Endothelial cell of umbilical vein (primary cell): Measurements from ENCODE around the gene SHISA2. TPM values are rescaled to one million over a fixed set of nuclear protein-coding genes. Genes with fewer than 3 reads are reported as not detected.

Experiments
- BruUV-seq: library from RNA; stranded (reverse); fragments of 400-500 nt; replicated peaks from 2 replicates; lab custom pipeline; 2021; lab: Mats Ljungman, UMichigan
- CTCF ChIA-PET: fragments of 300-600, 350-600 bp; sonication (Branson Sonifier 250); formaldehyde crosslinking; loops from one replicate; lab custom pipeline; 2021; ENCODE audit warnings: antibody characterized with exemption, inconsistent platforms; lab: Charles Lee
- POLR2A ChIA-PET: fragments of 300-600, 350-600 bp; sonication (Branson Sonifier 250); formaldehyde crosslinking; loops from one replicate; lab custom pipeline; 2021; ENCODE audit warnings: antibody characterized with exemption, inconsistent platforms; lab: Charles Lee
- DNase-seq: peaks from one replicate; pipeline ENCODE4 v3.0.0-alpha.2; 2011; ENCODE audit warnings: low read depth, low spot score
- FAIRE-seq: peaks from 2 replicates; lab custom pipeline; 2011; peaks lifted over from hg19 to GRCh38; lab: Jason Lieb, UNC
- H2AFZ ChIP-seq: 2 replicates; pipeline ENCODE4 v1.6.0; 2012; ENCODE audit warnings: low read depth, low read length, control low read depth, inconsistent platforms
- H3K27ac ChIP-seq: 2 replicates; pipeline ENCODE4 v1.5.1; 2011; ENCODE audit warnings: low read depth, mild to moderate bottlenecking, control low read depth, low read length, moderate library complexity; ENCODE audit not compliant: insufficient read depth
- H3K27me3 ChIP-seq, 2 experiments: 2 replicates each; pipeline versions ENCODE4 v1.6.0 to v1.6.1; 2011; ENCODE audit warnings: low read length in 2 of 2, mixed read lengths in 1 of 2; ENCODE audit not compliant: control insufficient read depth in 2 of 2, insufficient read depth in 2 of 2
- H3K36me3 ChIP-seq, 2 experiments: 2 replicates in 1 of 2; 3 replicates in 1 of 2; pipeline ENCODE4 v1.5.1; 2011; ENCODE audit warnings: low read length in 2 of 2, mild to moderate bottlenecking in 1 of 2, moderate library complexity in 1 of 2; ENCODE audit not compliant: control insufficient read depth in 2 of 2, insufficient read depth in 2 of 2; ENCODE audit errors: extremely low read depth in 1 of 2
- H3K4me1 ChIP-seq: 3 replicates; pipeline ENCODE4 v1.5.1; 2011; ENCODE audit warnings: mild to moderate bottlenecking, low read length; ENCODE audit not compliant: control insufficient read depth, insufficient read depth; ENCODE audit errors: extremely low read depth
- H3K4me2 ChIP-seq: 2 replicates; pipeline ENCODE4 v1.6.1; 2011; ENCODE audit warnings: low read length, control low read depth, mixed read lengths; ENCODE audit not compliant: insufficient read depth
- H3K4me3 ChIP-seq, 3 experiments: fragments of 200-600 bp in 1 of 3; sonication (generic), shearing (Covaris generic) in 1 of 3; replicated peaks in 1 of 3; 2 replicates each; pipeline ENCODE4 v1.5.1; 2011 to 2016; ENCODE audit warnings: control low read depth in 3 of 3, low read length in 3 of 3, mild to moderate bottlenecking in 2 of 3, inconsistent platforms in 1 of 3, low read depth in 1 of 3, moderate library complexity in 1 of 3; ENCODE audit not compliant: insufficient read depth in 1 of 3
- H3K79me2 ChIP-seq: 2 replicates; pipeline ENCODE4 v1.6.0; 2012; ENCODE audit warnings: low read length, inconsistent platforms; ENCODE audit not compliant: control insufficient read depth, insufficient read depth
- H3K9ac ChIP-seq: replicated peaks from 2 replicates; pipeline ENCODE3; 2011; ENCODE audit warnings: low read length, control low read depth; ENCODE audit not compliant: insufficient read depth; ENCODE audit errors: extremely low read depth
- H3K9me1 ChIP-seq: replicated peaks from 3 replicates; pipeline ENCODE4 v1.6.0; 2011; ENCODE audit warnings: mild to moderate bottlenecking, low read length; ENCODE audit not compliant: control insufficient read depth, insufficient read depth; ENCODE audit errors: extremely low read depth
- H3K9me3 ChIP-seq: replicated peaks from 2 replicates; pipeline ENCODE4 v1.5.1; 2012; ENCODE audit warnings: low read length, inconsistent platforms; ENCODE audit not compliant: control insufficient read depth, insufficient read depth
- H4K20me1 ChIP-seq: replicated peaks from 2 replicates; pipeline ENCODE3; 2011; ENCODE audit warnings: mild to moderate bottlenecking, low read length; ENCODE audit not compliant: control insufficient read depth, insufficient read depth; ENCODE audit errors: extremely low read depth
- EZH2 ChIP-seq: IDR thresholded peaks from 2 replicates; pipeline ENCODE4 v1.6.1; 2012; ENCODE audit warnings: borderline replicate concordance, low read depth, mild to moderate bottlenecking, moderate library complexity, low read length, inconsistent platforms; ENCODE audit not compliant: severe bottlenecking
- FOS ChIP-seq: IDR thresholded peaks from 2 replicates; pipeline ENCODE4 v1.6.1; 2011; ENCODE audit warnings: mild to moderate bottlenecking, low read length, moderate library complexity, borderline replicate concordance; ENCODE audit not compliant: insufficient read depth
- GATA2 ChIP-seq: IDR thresholded peaks from 2 replicates; pipeline ENCODE4 v1.7.0; 2011; ENCODE audit warnings: low read depth, mild to moderate bottlenecking, moderate library complexity, mixed read lengths, low read length; ENCODE audit not compliant: insufficient read length, insufficient read depth
- JUN ChIP-seq: IDR thresholded peaks from 2 replicates; pipeline ENCODE4 v1.6.1; 2011; ENCODE audit warnings: borderline replicate concordance, low read depth; ENCODE audit not compliant: insufficient read length, insufficient read depth
- MYC ChIP-seq: IDR thresholded peaks from one replicate; pipeline ENCODE4 v1.6.1; 2011; ENCODE audit warnings: mild to moderate bottlenecking, low read depth, low read length
- POLR2A ChIP-seq: IDR thresholded peaks from 2 replicates; pipeline ENCODE4 v1.6.1; 2012; ENCODE audit warnings: low read depth, mild to moderate bottlenecking, control low read depth, low read length
- POLR2AphosphoS5 ChIP-seq: IDR thresholded peaks from 2 replicates; pipeline ENCODE4 v1.6.1; 2012; ENCODE audit warnings: low read depth, mild to moderate bottlenecking, control low read depth, low read length, moderate library complexity; ENCODE audit not compliant: insufficient read depth
- dilution Hi-C: fragments of 300-500 bp; cut with MboI; formaldehyde crosslinking; loops from one replicate; pipeline ENCODE4 v1.15.0; 2019; ENCODE audit warnings: low sequenced_read_pairs; ENCODE audit not compliant: extremely low pct_ligation_motif_present
- intact Hi-C: fragments of 100-400 bp; cut with micrococcal nuclease; formaldehyde crosslinking; loops from one replicate; pipeline ENCODE4 v1.10.0; 2022
- polyA plus RNA-seq, 4 experiments: library from polyadenylated mRNA; depleted of rRNA in 3 of 4; stranded (reverse) in 3 of 4; unstranded in 1 of 4; fragments of >200 nt; gene quantifications; 2 replicates each; pipeline versions ENCODE4 v1.2.1 to v1.2.3, GENCODE V29; 2011 to 2012; ENCODE audit warnings: missing spikeins in 1 of 4
- total RNA-seq: library from RNA; stranded (reverse); gene quantifications from 2 replicates; pipeline ENCODE4 v1.2.3, GENCODE V29; 2021
- TF ChIP-seq, protein P1 (sequence below): IDR thresholded peaks from 2 replicates; pipeline ENCODE4 v1.6.1; 2011; ENCODE audit not compliant: insufficient read depth, insufficient read length
- TF ChIP-seq, protein P2 (sequence below), 2 donors: IDR thresholded peaks; 1 replicate in 1 of 2; 2 replicates in 1 of 2; pipeline ENCODE4 v1.5.1; 2011; ENCODE audit warnings: low read length in 2 of 2, mild to moderate bottlenecking in 2 of 2, moderate library complexity in 2 of 2, control low read depth in 1 of 2, inconsistent platforms in 1 of 2, low read depth in 1 of 2; ENCODE audit not compliant: insufficient read depth in 1 of 2; ENCODE audit errors: extremely low read depth in 1 of 2

Gene SHISA2
- total and polyA plus RNA-seq, 2 donors (not counting 3 experiments of a cell fraction or from before 2014, with no cell fraction given) = 1.5 to 2.5 TPM

DNA sequence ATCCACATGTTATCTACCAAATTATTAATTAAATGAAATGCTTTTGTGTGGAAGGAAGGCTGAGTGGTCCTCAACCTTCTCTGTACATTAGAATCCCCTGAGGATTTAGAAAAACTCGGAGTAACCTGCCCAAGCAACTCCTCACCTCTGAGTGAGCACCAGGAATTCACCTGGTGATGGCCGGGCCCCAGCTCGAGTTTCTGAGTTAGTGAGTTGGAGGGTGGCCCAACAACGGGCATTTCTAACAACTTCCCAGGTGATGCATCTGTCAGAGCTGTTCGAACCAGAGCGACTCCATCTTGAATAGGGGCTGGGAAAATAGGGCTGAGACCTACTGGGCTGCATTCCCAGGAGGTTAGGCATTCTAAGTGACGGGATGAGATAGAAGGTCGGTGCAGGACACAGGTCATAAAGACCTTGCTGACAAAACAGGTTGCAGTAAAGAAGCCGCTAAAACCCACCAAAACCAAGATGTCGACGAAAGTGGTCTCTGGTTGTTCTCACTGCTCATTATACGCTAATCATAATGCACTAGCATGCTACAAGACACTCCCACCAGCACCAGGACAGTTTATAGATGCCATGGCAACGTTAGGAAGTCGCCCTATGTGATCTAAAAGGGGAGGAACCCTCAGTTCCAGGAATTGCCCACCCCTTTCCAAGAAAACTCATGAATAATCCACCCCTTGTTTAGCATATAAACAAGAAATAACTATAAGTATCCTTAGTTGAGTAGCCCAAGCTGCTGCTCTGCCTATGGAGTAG is 44.2 kb upstream of the SHISA2 start:
- no peaks in the 10 kb centered on the region for H4K20me1 ChIP-seq
- FAIRE-seq (no peak), DNase-seq (no peak)
- BruUV-seq = no TSS peak
- H3K9me3 ChIP-seq = no peaks in the 10 kb centered on the region
- peaks cover 0 to 5% of the 10 kb centered on the region in 2 experiments for H3K27me3 ChIP-seq
- no peaks in the 10 kb centered on the region for H3K9me1 ChIP-seq
- ChIA-PET CTCF (interaction anchor here (1.0 kb wide), 2 partner anchors 18 to 521 kb away, joined by 4 to 5 read pairs; no protein-coding TSS in a partner anchor), POLR2A (no interaction called here)
- dilution Hi-C loops = no loop called here
- no peaks in the 10 kb centered on the region for H3K4me1 ChIP-seq
- H3K79me2 ChIP-seq = no peaks in the 10 kb centered on the region
- H3K4me2 ChIP-seq = no peak overlapping the region
- intact Hi-C loops = no loop called here
- TF ChIP-seq POLR2A = no peak
- H2AFZ ChIP-seq = no peak overlapping the region
- H3K4me3 ChIP-seq = no peak overlapping the region
- H3K27ac ChIP-seq = no peak overlapping the region
- H3K9ac ChIP-seq = no peak overlapping the region
- no peaks in the 10 kb centered on the region for H3K36me3 ChIP-seq

DNA sequence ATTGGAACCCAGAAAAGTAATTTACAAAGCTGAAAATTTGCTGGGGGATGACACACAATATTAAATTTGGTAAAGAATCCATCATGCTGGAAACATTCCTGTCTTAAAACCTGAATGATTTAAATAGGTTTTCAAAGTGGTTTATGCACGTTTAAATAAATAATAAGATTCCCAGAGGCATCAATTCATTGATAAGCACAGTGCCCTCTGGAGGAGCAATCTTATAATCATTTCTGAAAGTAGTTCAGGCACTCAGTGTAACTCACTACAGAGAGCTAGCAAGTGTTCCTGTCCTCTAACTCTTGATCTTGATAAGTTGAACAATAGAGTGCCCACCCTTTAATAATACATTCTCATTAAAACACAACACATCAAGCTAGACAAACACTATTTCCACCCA is 43.5 kb upstream of the SHISA2 start:
- H3K79me2 ChIP-seq = no peaks in the 10 kb centered on the region
- H3K4me3 ChIP-seq = no peak overlapping the region
- no peaks in the 10 kb centered on the region for H3K9me3 ChIP-seq
- H3K27me3 ChIP-seq = peaks cover 0 to 5% of the 10 kb centered on the region in 2 experiments
- no peaks in the 10 kb centered on the region for H4K20me1 ChIP-seq
- intact Hi-C loops = no loop called here
- DNase-seq (no peak), FAIRE-seq (no peak)
- H3K4me2 ChIP-seq = no peak overlapping the region
- ChIA-PET CTCF (interaction anchor here (1.0 kb wide), 2 partner anchors 19 to 521 kb away, joined by 4 to 5 read pairs; no protein-coding TSS in a partner anchor), POLR2A (no interaction called here)
- no TSS peak for BruUV-seq
- no peak overlapping the region for H3K27ac ChIP-seq
- no peaks in the 10 kb centered on the region for H3K9me1 ChIP-seq
- H3K36me3 ChIP-seq = no peaks in the 10 kb centered on the region
- H3K9ac ChIP-seq = no peak overlapping the region
- H3K4me1 ChIP-seq = no peaks in the 10 kb centered on the region
- dilution Hi-C loops = no loop called here
- TF ChIP-seq EZH2 = no peak
- TF ChIP-seq, protein P1, sequence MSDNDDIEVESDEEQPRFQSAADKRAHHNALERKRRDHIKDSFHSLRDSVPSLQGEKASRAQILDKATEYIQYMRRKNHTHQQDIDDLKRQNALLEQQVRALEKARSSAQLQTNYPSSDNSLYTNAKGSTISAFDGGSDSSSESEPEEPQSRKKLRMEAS = no peak
- TF ChIP-seq, protein P2, sequence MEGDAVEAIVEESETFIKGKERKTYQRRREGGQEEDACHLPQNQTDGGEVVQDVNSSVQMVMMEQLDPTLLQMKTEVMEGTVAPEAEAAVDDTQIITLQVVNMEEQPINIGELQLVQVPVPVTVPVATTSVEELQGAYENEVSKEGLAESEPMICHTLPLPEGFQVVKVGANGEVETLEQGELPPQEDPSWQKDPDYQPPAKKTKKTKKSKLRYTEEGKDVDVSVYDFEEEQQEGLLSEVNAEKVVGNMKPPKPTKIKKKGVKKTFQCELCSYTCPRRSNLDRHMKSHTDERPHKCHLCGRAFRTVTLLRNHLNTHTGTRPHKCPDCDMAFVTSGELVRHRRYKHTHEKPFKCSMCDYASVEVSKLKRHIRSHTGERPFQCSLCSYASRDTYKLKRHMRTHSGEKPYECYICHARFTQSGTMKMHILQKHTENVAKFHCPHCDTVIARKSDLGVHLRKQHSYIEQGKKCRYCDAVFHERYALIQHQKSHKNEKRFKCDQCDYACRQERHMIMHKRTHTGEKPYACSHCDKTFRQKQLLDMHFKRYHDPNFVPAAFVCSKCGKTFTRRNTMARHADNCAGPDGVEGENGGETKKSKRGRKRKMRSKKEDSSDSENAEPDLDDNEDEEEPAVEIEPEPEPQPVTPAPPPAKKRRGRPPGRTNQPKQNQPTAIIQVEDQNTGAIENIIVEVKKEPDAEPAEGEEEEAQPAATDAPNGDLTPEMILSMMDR (IDR thresholded peaks at IDR 0.05; ENCODE audit: extremely low read depth in 1 of 2, insufficient read depth in 1 of 2, low read depth in 1 of 2, low read length in 2 of 2) = no peak
- no peak for TF ChIP-seq GATA2
- TF ChIP-seq MYC = no peak
- TF ChIP-seq POLR2A = no peak
- no peak for TF ChIP-seq FOS
- TF ChIP-seq JUN = no peak
- no peak for TF ChIP-seq POLR2AphosphoS5
- H2AFZ ChIP-seq = no peak overlapping the region
